MCF 10A (cell line): ENCODE measurements around the gene ARHGAP27. TPM values are rescaled to one million over a fixed set of nuclear protein-coding genes. Genes with fewer than 3 reads are reported as not detected.

Experiments
- BruUV-seq: library from RNA; stranded (reverse); fragments of 400-500 nt; replicated peaks from 2 replicates; lab custom pipeline; 2021; lab: Mats Ljungman, UMichigan
- CTCF ChIA-PET: fragments of 300-600 bp; sonication (Branson Sonifier 250); formaldehyde crosslinking; extraction: SDS; loops from one replicate; lab custom pipeline; 2021; ENCODE audit warnings: antibody characterized with exemption, inconsistent platforms; lab: Yijun Ruan, JAX
- POLR2A ChIA-PET: fragments of 300-600, 350-650 bp; sonication (Branson Sonifier 250); formaldehyde crosslinking; extraction: SDS; loops from one replicate; lab custom pipeline; 2020; ENCODE audit warnings: antibody characterized with exemption, inconsistent platforms; lab: Yijun Ruan, JAX
- DNase-seq: peaks from one replicate; pipeline ENCODE4 v3.0.0-alpha.2; 2018; ENCODE audit not compliant: unreplicated experiment
- H3K27ac Mint-ChIP-seq: one replicate; pipeline ENCODE4 v1.8.0; 2022; ENCODE audit warnings: mild to moderate bottlenecking, low read depth, mixed read lengths; ENCODE audit not compliant: unreplicated experiment
- H3K27me3 Mint-ChIP-seq: one replicate; pipeline ENCODE4 v1.8.0; 2022; ENCODE audit warnings: mixed read lengths; ENCODE audit not compliant: insufficient read depth, unreplicated experiment
- H3K36me3 Mint-ChIP-seq: one replicate; pipeline ENCODE4 v1.8.0; 2022; ENCODE audit warnings: mild to moderate bottlenecking, moderate library complexity, mixed read lengths; ENCODE audit not compliant: insufficient read depth, unreplicated experiment
- H3K4me1 Mint-ChIP-seq: one replicate; pipeline ENCODE4 v1.8.0; 2022; ENCODE audit warnings: mixed read lengths; ENCODE audit not compliant: insufficient read depth, unreplicated experiment
- H3K4me3 Mint-ChIP-seq: one replicate; pipeline ENCODE4 v1.8.0; 2022; ENCODE audit warnings: mild to moderate bottlenecking, moderate library complexity, mixed read lengths; ENCODE audit not compliant: unreplicated experiment
- H3K9me3 Mint-ChIP-seq: one replicate; pipeline ENCODE4 v1.8.0; 2022; ENCODE audit warnings: mixed read lengths; ENCODE audit not compliant: unreplicated experiment
- CTCF ChIP-seq: fragments of 200-600 bp; IDR thresholded peaks from one replicate; pipeline ENCODE4 v1.8.0; 2022; ENCODE audit warnings: antibody characterized with exemption, mild to moderate bottlenecking; ENCODE audit not compliant: unreplicated experiment
- intact Hi-C: fragments of 100-400 bp; cut with micrococcal nuclease; formaldehyde crosslinking; loops from 2 replicates; pipeline ENCODE4 v1.14.1; 2022
- total RNA-seq: library from RNA; stranded (reverse); gene quantifications from 2 replicates; pipeline ENCODE4 v1.2.3, GENCODE V29; 2022

Gene ARHGAP27
- total RNA-seq, 1 experiment from 2014 or later: 30.5 TPM

- intact Hi-C loops: no loop called here
- H3K9me3 Mint-ChIP-seq: no peaks in the 10 kb centered on the region
- H3K27ac Mint-ChIP-seq: no peak overlapping the region
- H3K36me3 Mint-ChIP-seq: peaks cover 24% of the 10 kb centered on the region
- BruUV-seq: no TSS peak
- CTCF ChIA-PET: interaction anchor here (0.6 to 1.4 kb wide), 4 partner anchors 14 to 131 kb away, joined by 3 to 6 read pairs (median 4); no protein-coding TSS in a partner anchor
- H3K4me1 Mint-ChIP-seq: peaks cover 14% of the 10 kb centered on the region
- H3K27me3 Mint-ChIP-seq: no peaks in the 10 kb centered on the region
- H3K4me3 Mint-ChIP-seq: no peak overlapping the region
- TF ChIP-seq CTCF: no peak
- no peak for DNase-seq
- POLR2A ChIA-PET: no interaction called here
These were observed 23.9 kb downstream of the ARHGAP27 start for GRCh38 chr17:45408611-45409421.

GRCh38 chr17:45406107-45406506, 26.6 kb downstream of the ARHGAP27 start:
- intact Hi-C loops: no loop called here
- BruUV-seq: no TSS peak
- no peaks in the 10 kb centered on the region for H3K9me3 Mint-ChIP-seq
- no peak overlapping the region for H3K4me3 Mint-ChIP-seq
- H3K27me3 Mint-ChIP-seq: no peaks in the 10 kb centered on the region
- peaks cover 17% of the 10 kb centered on the region for H3K36me3 Mint-ChIP-seq
- CTCF ChIA-PET: interaction anchor here (0.6 kb wide), 1 partner anchor 191 kb away, joined by 4 read pairs; no protein-coding TSS in a partner anchor
- DNase-seq: no peak
- TF ChIP-seq CTCF: no peak
- H3K4me1 Mint-ChIP-seq: peaks cover 7% of the 10 kb centered on the region
- POLR2A ChIA-PET: no interaction called here
- no peak overlapping the region for H3K27ac Mint-ChIP-seq

DNA sequence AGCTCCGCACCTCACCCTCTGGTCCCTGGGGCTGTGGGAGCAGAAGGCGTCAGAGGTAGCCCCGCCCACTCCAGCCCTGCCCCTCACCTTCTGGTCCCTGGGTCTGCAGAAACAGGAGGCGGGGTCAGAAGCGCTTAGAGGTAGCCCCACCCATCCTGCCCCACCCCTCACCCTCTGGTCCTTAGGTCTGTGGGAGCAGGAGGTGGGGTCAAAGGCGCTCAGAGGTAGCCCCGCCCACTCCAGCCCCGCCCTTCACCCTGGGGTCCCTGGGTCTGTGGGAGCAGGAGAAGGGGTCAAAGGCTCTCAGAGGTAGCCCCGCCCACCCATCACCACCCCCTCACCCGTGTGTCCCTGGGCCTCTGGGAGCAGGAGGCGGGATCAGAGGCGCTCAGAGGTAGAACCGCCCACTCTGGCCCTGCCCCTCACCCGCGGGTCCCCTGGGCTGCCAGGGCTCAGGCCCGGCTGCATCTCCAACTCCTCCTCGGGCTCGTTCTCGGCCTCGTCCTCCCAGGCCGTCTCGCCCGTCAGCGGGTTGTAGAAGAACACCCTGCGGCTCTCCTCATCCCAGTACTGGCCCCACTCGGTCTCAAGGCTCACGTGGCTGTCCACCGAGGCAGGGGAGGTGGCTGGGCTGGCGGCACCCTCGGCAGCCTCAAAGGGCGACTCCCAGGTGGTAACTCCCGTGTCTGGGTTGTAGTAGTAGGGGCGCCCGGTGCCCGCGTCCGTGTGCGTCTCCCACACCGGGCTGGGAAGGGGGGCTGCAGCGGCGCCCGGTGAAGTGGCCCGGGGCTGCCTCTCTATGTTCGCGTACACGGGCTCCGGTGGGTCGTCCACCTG, 27.2 kb downstream of the ARHGAP27 start:
- ChIA-PET POLR2A (no interaction called here), CTCF (interaction anchor here (1.2 kb wide), 1 partner anchor 12 kb away, joined by 3 read pairs; no protein-coding TSS in a partner anchor)
- Mint-ChIP-seq H3K9me3 (no peaks in the 10 kb centered on the region), H3K27me3 (no peaks in the 10 kb centered on the region), H3K36me3 (peaks cover 19% of the 10 kb centered on the region), H3K4me1 (peaks cover 6% of the 10 kb centered on the region), H3K4me3 (no peak overlapping the region), H3K27ac (no peak overlapping the region)
- DNase-seq: no peak
- TF ChIP-seq CTCF: no peak
- intact Hi-C loops: no loop called here
- no TSS peak for BruUV-seq

DNA sequence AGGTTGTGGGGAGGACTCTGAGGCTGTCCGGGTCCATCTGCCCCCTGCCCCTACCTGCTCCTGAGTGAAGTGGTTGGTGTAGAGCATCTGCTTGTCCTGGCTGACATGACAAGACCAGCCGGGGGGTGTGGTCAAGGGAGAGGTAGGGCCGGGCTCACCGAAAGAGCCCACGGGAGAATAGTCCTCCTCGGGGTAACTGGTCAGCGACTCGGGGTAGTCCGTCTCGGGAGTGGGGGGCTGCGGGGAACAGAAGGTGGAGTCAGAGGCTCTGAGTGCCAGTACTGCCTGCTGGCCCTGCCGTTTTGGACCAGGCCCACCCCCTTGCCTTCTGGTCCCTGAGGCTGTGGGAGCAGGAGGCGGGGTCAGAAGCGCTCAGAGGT, 27.8 kb downstream of the ARHGAP27 start:
- no peaks in the 10 kb centered on the region for H3K27me3 Mint-ChIP-seq
- H3K9me3 Mint-ChIP-seq: no peaks in the 10 kb centered on the region
- H3K4me1 Mint-ChIP-seq: peaks cover 6% of the 10 kb centered on the region
- H3K4me3 Mint-ChIP-seq: no peak overlapping the region
- DNase-seq: no peak
- ChIA-PET CTCF (interaction anchor here (1.1 to 1.2 kb wide), 2 partner anchors 11 to 20 kb away, joined by 3 to 4 read pairs; no protein-coding TSS in a partner anchor), POLR2A (no interaction called here)
- H3K27ac Mint-ChIP-seq: no peak overlapping the region
- no peak for TF ChIP-seq CTCF
- H3K36me3 Mint-ChIP-seq: peaks cover 24% of the 10 kb centered on the region
- BruUV-seq: no TSS peak
- intact Hi-C loops: no loop called here
